Mesendoderm (in vitro differentiated cells): ENCODE measurements around the gene GPRC5D.

ENCODE experiments used
- DNase-seq: peaks from one replicate; pipeline ENCODE4 v3.0.0; 2013
- H2AK5ac ChIP-seq: 2 replicates; pipeline ENCODE4 v1.6.1; 2013; ENCODE audit warnings: low read length, inconsistent platforms
- H2BK120ac ChIP-seq: 2 replicates; pipeline ENCODE4 v1.6.1; 2013; ENCODE audit warnings: low read depth, mild to moderate bottlenecking, low read length, moderate library complexity, mixed read lengths
- H2BK15ac ChIP-seq: replicated peaks from 2 replicates; pipeline ENCODE4 v1.6.1; 2013; ENCODE audit warnings: low read depth, mild to moderate bottlenecking, moderate library complexity
- H2BK5ac ChIP-seq: 2 replicates; pipeline ENCODE4 v1.6.1; 2013; ENCODE audit warnings: low read length, inconsistent platforms
- H3K18ac ChIP-seq: 2 replicates; pipeline ENCODE4 v1.6.1; 2013; ENCODE audit warnings: mild to moderate bottlenecking, low read length, mixed read lengths
- H3K23ac ChIP-seq: one replicate; pipeline ENCODE4 v1.6.1; 2013; ENCODE audit warnings: low read length
- H3K27ac ChIP-seq: 2 replicates; pipeline ENCODE4 v1.5.1; 2013; ENCODE audit warnings: low read depth, mild to moderate bottlenecking, inconsistent platforms, low read length, moderate library complexity
- H3K27me3 ChIP-seq: 2 replicates; pipeline ENCODE4 v1.6.1; 2013; ENCODE audit warnings: low read length, control low read depth, mild to moderate bottlenecking, inconsistent platforms; ENCODE audit not compliant: insufficient read depth, poor library complexity
- H3K36me3 ChIP-seq: 2 replicates; pipeline ENCODE4 v1.6.1; 2013; ENCODE audit warnings: low read length, inconsistent platforms; ENCODE audit not compliant: control insufficient read depth, insufficient read depth
- H3K4ac ChIP-seq: one replicate; pipeline ENCODE4 v1.6.1; 2013; ENCODE audit warnings: low read depth, mild to moderate bottlenecking, low read length, moderate library complexity
- H3K4me1 ChIP-seq: 2 replicates; pipeline ENCODE4 v1.6.1; 2013; ENCODE audit warnings: low read depth, low read length, inconsistent platforms; ENCODE audit not compliant: control insufficient read depth
- H3K4me2 ChIP-seq: 2 replicates; pipeline ENCODE4 v1.6.1; 2013; ENCODE audit warnings: low read length
- H3K4me3 ChIP-seq: 2 replicates; pipeline ENCODE4 v1.5.1; 2013; ENCODE audit warnings: mild to moderate bottlenecking, low read length
- H3K56ac ChIP-seq: one replicate; pipeline ENCODE4 v1.6.1; 2013; ENCODE audit warnings: low read length
- H3K79me1 ChIP-seq: 2 replicates; pipeline ENCODE4 v1.6.1; 2013; ENCODE audit warnings: low read length, inconsistent platforms
- H3K79me2 ChIP-seq: 2 replicates; pipeline ENCODE4 v1.6.1; 2013; ENCODE audit warnings: mild to moderate bottlenecking, low read length; ENCODE audit not compliant: control insufficient read depth, insufficient read depth
- H3K9ac ChIP-seq: 2 replicates; pipeline ENCODE4 v1.6.1; 2013; ENCODE audit warnings: low read length, inconsistent platforms
- H4K5ac ChIP-seq: one replicate; pipeline ENCODE4 v1.6.1; 2013; ENCODE audit warnings: low read length
- H4K8ac ChIP-seq: one replicate; pipeline ENCODE4 v1.6.1; 2013; ENCODE audit warnings: low read depth, mild to moderate bottlenecking, control low read depth, low read length, moderate library complexity
- WGBS: extraction: QIAGEN DNeasy Blood & Tissue Kit; methylation state at CpG from one replicate; pipeline ENCODE4 v1.1.7; 2013; ENCODE audit warnings: low lambda C conversion rate, missing lambda C conversion rate; ENCODE audit not compliant: insufficient coverage; ENCODE audit errors: extremely low coverage; 5-methylcytosine and 5-hydroxymethylcytosine counted together

Gene GPRC5D

DNA sequence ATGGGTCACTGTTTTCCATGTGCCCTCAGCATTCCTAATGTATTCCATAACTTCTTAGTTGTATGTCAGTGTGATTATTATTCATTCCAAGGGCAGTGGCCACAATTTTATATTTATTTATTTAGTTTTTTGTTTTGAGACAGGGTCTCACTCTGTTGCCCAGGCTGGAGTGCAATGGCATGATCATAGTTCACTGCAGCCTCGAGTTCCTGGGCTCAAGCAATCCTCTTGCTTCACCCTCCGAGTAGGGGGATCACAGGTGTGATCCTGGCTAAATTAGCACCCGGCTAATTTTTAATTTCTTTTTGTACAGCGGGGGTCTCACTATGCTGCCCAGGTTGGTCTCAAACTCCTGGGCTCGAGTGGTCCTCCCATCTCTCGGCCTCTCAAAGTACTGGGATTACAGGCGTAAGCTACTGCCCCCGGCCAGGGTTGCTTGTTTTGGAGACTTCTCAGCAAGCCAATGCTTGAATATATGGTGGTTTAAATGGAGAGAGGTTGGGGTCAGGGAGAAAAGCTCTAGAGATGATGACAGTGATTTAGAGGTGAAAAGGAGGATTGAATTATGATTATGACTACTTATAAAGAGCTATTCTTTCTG lies 53.0 kb downstream of the GPRC5D start:
- no peak overlapping the region for H4K8ac ChIP-seq
- no peak overlapping the region for H3K9ac ChIP-seq
- H2BK5ac ChIP-seq: no peak overlapping the region
- no peaks in the 10 kb centered on the region for H3K27me3 ChIP-seq
- no peak for DNase-seq
- H3K79me2 ChIP-seq: no peaks in the 10 kb centered on the region
- no peak overlapping the region for H3K23ac ChIP-seq
- H3K36me3 ChIP-seq: no peaks in the 10 kb centered on the region
- no peak overlapping the region for H4K5ac ChIP-seq
- H3K79me1 ChIP-seq: no peaks in the 10 kb centered on the region
- H2BK15ac ChIP-seq: no peak overlapping the region
- H3K4me1 ChIP-seq: no peaks in the 10 kb centered on the region
- WGBS: no CpG with 5 or more reads among the region's 8 CpGs
- H2AK5ac ChIP-seq: no peak overlapping the region
- H3K4me3 ChIP-seq: no peak overlapping the region
- no peak overlapping the region for H3K4me2 ChIP-seq
- no peak overlapping the region for H2BK120ac ChIP-seq
- no peak overlapping the region for H3K56ac ChIP-seq
- no peak overlapping the region for H3K4ac ChIP-seq
- H3K18ac ChIP-seq: no peak overlapping the region
- no peak overlapping the region for H3K27ac ChIP-seq

DNA sequence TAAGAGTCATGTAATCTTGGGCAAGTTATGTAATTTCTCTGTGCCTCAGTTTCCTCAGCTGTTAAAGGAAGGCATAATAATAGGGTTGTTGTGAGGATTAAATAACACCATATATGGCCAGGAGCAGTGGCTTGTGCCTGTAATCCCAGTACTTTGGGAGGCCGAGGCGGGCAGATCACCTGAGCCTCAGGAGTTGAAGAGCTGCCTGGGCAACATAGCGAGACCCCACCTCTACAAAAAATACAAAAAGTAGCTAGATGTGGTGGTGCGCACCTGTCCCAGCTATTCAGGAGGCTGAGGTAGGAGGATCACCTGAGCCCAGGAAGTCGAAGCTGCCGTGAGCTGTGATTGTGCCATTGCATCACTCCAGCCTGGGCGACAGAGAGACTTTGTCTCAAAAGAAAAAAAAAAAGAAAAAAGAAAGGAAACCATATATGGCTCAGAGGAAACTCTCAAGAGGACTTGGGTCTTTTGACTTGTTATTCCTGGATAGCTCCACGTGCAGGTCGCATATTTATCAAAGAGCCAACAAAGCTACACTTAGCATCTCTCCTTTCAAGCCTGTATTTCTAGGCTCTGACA lies 53.7 kb downstream of the GPRC5D start:
- Histone ChIP-seq H3K79me1 (no peaks in the 10 kb centered on the region), H2AK5ac (no peak overlapping the region), H3K79me2 (no peaks in the 10 kb centered on the region), H2BK5ac (no peak overlapping the region), H4K8ac (no peak overlapping the region), H3K27me3 (no peaks in the 10 kb centered on the region), H4K5ac (no peak overlapping the region), H3K4ac (no peak overlapping the region), H3K56ac (no peak overlapping the region), H3K9ac (no peak overlapping the region), H2BK15ac (no peak overlapping the region), H3K4me1 (no peaks in the 10 kb centered on the region), H3K18ac (no peak overlapping the region), H3K23ac (no peak overlapping the region), H3K27ac (no peak overlapping the region), H3K4me2 (no peak overlapping the region), H3K36me3 (no peaks in the 10 kb centered on the region), H3K4me3 (no peak overlapping the region), H2BK120ac (no peak overlapping the region)
- DNase-seq: no peak
- no CpG with 5 or more reads among the region's 9 CpGs for WGBS

DNA sequence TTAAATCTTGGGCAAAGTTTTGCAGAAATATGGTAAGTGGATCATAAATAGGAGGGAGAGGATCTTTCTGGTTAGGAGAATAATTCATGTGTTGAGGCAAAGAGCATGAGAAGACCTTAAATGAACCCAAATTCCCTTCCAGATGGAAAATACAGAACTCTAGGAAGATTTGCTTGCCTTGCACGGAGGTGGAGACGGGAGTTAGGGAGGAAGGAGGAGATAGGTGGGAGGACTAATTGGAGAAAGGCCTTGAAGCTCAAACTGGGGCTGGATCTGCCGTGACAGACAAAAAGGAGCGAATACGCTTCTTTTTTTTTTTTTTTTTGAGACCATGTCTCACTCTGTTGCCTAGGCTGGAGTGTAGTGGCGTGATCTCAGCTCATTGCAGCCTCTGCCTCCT lies 54.7 kb downstream of the GPRC5D start:
- H3K4ac ChIP-seq: no peak overlapping the region
- no peaks in the 10 kb centered on the region for H3K36me3 ChIP-seq
- no peak overlapping the region for H3K4me2 ChIP-seq
- no peak for DNase-seq
- no peaks in the 10 kb centered on the region for H3K79me2 ChIP-seq
- H3K4me3 ChIP-seq: no peak overlapping the region
- no peak overlapping the region for H2BK5ac ChIP-seq
- no peak overlapping the region for H3K18ac ChIP-seq
- H2AK5ac ChIP-seq: no peak overlapping the region
- H3K27ac ChIP-seq: no peak overlapping the region
- H3K79me1 ChIP-seq: no peaks in the 10 kb centered on the region
- no CpG with 5 or more reads among the region's 6 CpGs for WGBS
- H3K56ac ChIP-seq: no peak overlapping the region
- no peak overlapping the region for H3K9ac ChIP-seq
- no peak overlapping the region for H2BK15ac ChIP-seq
- no peak overlapping the region for H4K8ac ChIP-seq
- no peak overlapping the region for H4K5ac ChIP-seq
- no peak overlapping the region for H3K23ac ChIP-seq
- H2BK120ac ChIP-seq: no peak overlapping the region
- H3K4me1 ChIP-seq: no peaks in the 10 kb centered on the region
- H3K27me3 ChIP-seq: no peaks in the 10 kb centered on the region

DNA sequence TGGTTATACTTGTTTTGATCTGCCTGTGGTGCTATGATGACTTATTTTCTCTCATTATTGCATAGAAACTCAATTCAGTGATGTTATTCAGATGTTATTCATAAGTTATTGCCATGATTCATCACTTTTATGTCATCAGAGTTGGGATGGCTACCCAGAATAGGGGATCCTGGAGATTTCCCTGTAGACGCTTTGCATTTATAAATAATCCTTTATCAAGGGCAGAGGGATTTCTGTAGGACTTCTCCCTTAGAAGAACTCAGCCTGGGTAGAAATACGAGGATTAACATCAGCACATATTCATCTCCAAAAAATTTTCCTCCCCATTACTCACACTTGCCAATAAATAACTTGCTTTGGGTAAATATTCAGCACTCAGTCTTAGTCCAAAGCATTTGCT lies 55.7 kb downstream of the GPRC5D start:
- Histone ChIP-seq H2BK15ac (no peak overlapping the region), H3K27ac (no peak overlapping the region), H3K23ac (no peak overlapping the region), H4K8ac (no peak overlapping the region), H3K4me3 (no peak overlapping the region), H3K56ac (no peak overlapping the region), H2BK120ac (no peak overlapping the region), H3K9ac (no peak overlapping the region), H3K79me2 (no peaks in the 10 kb centered on the region), H2BK5ac (no peak overlapping the region), H4K5ac (no peak overlapping the region), H3K36me3 (no peaks in the 10 kb centered on the region), H3K27me3 (no peaks in the 10 kb centered on the region), H3K4me1 (no peaks in the 10 kb centered on the region), H3K4ac (no peak overlapping the region), H3K18ac (no peak overlapping the region), H3K4me2 (no peak overlapping the region), H2AK5ac (no peak overlapping the region), H3K79me1 (no peaks in the 10 kb centered on the region)
- DNase-seq: no peak
- no CpG with 5 or more reads among the region's 2 CpGs for WGBS

DNA sequence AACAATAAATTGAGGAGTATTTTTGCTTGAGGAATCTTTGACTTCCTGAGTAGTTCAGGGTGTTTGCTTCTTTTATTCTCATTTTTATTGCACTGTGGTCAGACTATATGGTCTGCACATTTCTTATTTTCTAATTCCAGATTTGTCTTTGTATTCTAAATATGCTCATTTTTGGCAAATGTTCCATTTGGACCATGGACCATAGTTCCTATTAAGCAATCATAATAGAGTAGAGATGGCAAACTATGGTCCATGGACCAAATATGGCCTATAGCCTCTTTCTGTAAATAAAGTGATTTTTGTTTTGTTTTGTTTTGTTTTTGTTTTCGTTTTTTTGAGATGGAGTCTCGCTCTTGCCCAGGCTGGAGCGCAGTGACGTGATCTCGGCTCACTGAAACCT lies 58.5 kb downstream of the GPRC5D start:
- Histone ChIP-seq H3K27ac (no peak overlapping the region), H3K4ac (no peak overlapping the region), H3K79me1 (no peaks in the 10 kb centered on the region), H3K23ac (no peak overlapping the region), H3K4me3 (no peak overlapping the region), H2BK5ac (no peak overlapping the region), H4K5ac (no peak overlapping the region), H3K9ac (no peak overlapping the region), H4K8ac (no peak overlapping the region), H3K36me3 (no peaks in the 10 kb centered on the region), H2BK15ac (no peak overlapping the region), H3K79me2 (no peaks in the 10 kb centered on the region), H3K56ac (no peak overlapping the region), H3K27me3 (no peaks in the 10 kb centered on the region), H3K4me2 (no peak overlapping the region), H2BK120ac (no peak overlapping the region), H3K4me1 (peaks cover 2% of the 10 kb centered on the region), H3K18ac (no peak overlapping the region), H2AK5ac (no peak overlapping the region)
- no peak for DNase-seq
- WGBS: no CpG with 5 or more reads among the region's 5 CpGs

DNA sequence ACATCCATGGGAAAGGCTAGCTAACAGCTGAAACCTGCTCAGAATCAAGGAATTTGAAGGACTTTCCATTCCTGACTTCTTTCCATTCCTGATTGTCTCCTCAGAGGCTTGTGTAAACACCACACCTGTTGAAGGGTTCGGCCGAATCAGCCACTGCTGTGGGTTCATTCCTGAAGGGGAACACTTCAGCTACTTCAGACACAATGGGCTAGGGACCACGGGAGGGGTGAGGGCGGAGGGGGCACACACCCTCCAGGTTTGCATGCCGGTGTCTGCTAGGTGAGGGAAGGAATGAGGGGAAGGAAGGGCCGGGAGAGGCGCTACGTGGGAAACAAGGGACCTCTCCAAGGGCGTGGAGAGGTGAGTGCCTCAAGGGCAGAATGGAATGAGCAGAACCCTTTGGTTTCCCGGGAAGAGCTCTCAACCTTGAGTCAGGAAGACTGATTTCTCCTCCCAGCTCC lies 59.3 kb downstream of the GPRC5D start:
- no CpG with 5 or more reads among the region's 10 CpGs for WGBS

More for the DNA sequence above, 59.3 kb downstream of the GPRC5D start:
- H3K4me3 ChIP-seq: no peak overlapping the region
- H3K4me2 ChIP-seq: no peak overlapping the region
- H2BK5ac ChIP-seq: no peak overlapping the region
- H4K8ac ChIP-seq: no peak overlapping the region
- H3K27me3 ChIP-seq: no peaks in the 10 kb centered on the region
- no peak overlapping the region for H3K23ac ChIP-seq
- no peak overlapping the region for H3K4ac ChIP-seq
- no peaks in the 10 kb centered on the region for H3K36me3 ChIP-seq
- no peak overlapping the region for H4K5ac ChIP-seq
- no peak overlapping the region for H2BK120ac ChIP-seq
- H2AK5ac ChIP-seq: no peak overlapping the region
- H3K9ac ChIP-seq: no peak overlapping the region
- H3K4me1 ChIP-seq: peaks cover 2% of the 10 kb centered on the region
- no peak overlapping the region for H3K56ac ChIP-seq
- H3K18ac ChIP-seq: no peak overlapping the region
- DNase-seq: peak; percentile 63
- no peaks in the 10 kb centered on the region for H3K79me2 ChIP-seq
- H3K79me1 ChIP-seq: no peaks in the 10 kb centered on the region
- H3K27ac ChIP-seq: no peak overlapping the region
- H2BK15ac ChIP-seq: no peak overlapping the region
